ENCODE data around the gene UPF1.

UPF1 gene

GRCh38 chr19:18788529-18789421 lies 43.0 kb upstream of the UPF1 start:
- Mint-ChIP-seq H3K4me3 (peak overlapping the region; percentile 75), H3K27ac (no peak overlapping the region), H3K4me1 (peaks cover 34% of the 10 kb centered on the region), H3K36me3 (ENCODE audit: low read depth) (peaks cover 5% of the 10 kb centered on the region), H3K27me3 (ENCODE audit: low read depth, poor library complexity) (peaks cover 100% of the 10 kb centered on the region), H3K9me3 (peaks cover 14% of the 10 kb centered on the region)
- TF ChIP-seq, protein P1, sequence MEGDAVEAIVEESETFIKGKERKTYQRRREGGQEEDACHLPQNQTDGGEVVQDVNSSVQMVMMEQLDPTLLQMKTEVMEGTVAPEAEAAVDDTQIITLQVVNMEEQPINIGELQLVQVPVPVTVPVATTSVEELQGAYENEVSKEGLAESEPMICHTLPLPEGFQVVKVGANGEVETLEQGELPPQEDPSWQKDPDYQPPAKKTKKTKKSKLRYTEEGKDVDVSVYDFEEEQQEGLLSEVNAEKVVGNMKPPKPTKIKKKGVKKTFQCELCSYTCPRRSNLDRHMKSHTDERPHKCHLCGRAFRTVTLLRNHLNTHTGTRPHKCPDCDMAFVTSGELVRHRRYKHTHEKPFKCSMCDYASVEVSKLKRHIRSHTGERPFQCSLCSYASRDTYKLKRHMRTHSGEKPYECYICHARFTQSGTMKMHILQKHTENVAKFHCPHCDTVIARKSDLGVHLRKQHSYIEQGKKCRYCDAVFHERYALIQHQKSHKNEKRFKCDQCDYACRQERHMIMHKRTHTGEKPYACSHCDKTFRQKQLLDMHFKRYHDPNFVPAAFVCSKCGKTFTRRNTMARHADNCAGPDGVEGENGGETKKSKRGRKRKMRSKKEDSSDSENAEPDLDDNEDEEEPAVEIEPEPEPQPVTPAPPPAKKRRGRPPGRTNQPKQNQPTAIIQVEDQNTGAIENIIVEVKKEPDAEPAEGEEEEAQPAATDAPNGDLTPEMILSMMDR (IDR thresholded peaks at IDR 0.05) = no peak
- DNase-seq = peak; percentile 35

GRCh38 chr19:18789422-18789869 lies 42.3 kb upstream of the UPF1 start:
- Mint-ChIP-seq H3K36me3 (ENCODE audit: low read depth) (peaks cover 5% of the 10 kb centered on the region), H3K9me3 (peaks cover 14% of the 10 kb centered on the region), H3K4me3 (peak overlapping the region; percentile 75), H3K27ac (no peak overlapping the region), H3K4me1 (peaks cover 31% of the 10 kb centered on the region), H3K27me3 (ENCODE audit: low read depth, poor library complexity) (peaks cover 100% of the 10 kb centered on the region)
- TF ChIP-seq, protein P1 (IDR thresholded peaks at IDR 0.05) = no peak
- no peak for DNase-seq

DNA sequence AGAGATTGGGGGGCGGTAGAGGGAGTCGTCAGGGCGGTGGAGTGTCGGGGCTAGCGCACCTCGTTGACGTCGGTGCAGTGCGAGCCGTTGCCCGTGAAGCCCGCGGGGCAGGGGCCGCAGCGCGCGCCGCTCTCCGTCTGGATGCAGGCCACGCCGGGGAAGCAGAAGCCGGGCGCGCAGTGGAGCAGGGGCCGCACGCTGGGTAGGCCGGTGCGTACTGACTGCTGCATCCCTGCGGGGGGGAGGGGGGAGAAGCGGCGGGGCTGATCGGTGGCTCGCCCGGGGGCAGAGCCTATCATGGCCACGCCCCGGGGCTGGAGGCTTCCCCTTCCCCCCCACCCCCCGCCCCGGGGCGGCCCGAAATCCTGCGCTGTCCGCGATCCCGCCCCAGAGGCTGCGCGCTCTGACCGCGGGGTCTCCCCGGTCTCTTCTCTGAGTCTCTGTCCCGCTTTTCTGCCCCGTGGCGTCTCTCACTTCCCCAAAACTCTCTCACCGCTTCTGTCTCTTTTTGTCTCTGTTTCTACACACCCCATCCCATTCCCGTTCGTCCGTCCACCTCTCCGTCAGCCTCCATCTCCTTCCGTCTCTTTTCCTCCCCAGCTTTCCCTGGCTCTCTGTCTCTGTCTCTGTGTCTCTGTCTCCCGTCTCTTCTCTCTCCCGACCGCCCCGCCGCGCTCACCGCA lies 41.7 kb upstream of the UPF1 start:
- Mint-ChIP-seq H3K27ac (no peak overlapping the region), H3K4me3 (peak overlapping the region; percentile 76), H3K27me3 (ENCODE audit: low read depth, poor library complexity) (peaks cover 100% of the 10 kb centered on the region), H3K4me1 (peaks cover 29% of the 10 kb centered on the region), H3K9me3 (peaks cover 14% of the 10 kb centered on the region), H3K36me3 (ENCODE audit: low read depth) (peaks cover 5% of the 10 kb centered on the region)
- TF ChIP-seq, protein P1 (IDR thresholded peaks at IDR 0.05) = no peak
- DNase-seq = peak; percentile 72

DNA sequence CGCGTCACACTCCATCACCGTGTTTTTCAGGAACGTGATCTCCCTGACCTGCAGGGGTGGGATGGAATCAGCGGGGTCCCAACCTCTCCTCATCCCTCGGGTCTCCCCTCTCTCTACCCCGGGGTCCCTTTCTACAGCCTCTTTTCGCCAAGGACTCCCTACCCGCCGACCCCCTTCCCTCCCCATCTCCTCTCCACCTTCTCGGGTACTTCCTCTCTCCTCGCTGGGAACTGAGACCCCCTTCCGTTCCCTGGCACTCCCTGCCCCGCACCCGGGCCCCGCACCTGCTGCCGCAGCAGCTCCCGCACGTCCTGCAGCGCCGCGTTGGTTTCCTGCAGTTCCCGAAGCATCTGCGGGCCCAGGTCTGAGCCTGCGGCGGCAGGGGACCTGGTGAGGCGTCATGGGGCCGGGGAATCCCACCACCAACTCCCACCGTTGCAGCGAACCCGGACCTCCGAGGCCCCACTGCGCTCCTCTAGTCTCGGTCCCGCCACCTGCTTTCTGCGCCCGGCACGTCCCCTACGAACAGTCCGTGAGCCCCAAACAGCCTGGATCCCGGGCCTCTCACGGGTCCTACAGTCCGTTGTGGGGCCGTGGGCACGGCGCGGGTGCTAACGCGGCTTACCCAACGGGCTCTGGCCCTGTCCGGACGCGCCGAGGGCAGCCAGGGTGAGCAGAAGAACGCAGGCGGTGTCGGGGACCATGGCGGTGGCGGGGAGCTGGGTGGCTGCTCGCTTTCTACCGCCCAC lies 41.0 kb upstream of the UPF1 start, which contains the start of gene COMP:
Gene COMP, minus strand, starts transcription at position 740 of the 749 bp plus-strand sequence. Its CDS starts 36 bp downstream, at position 704.
- TF ChIP-seq, protein P1 (IDR thresholded peaks at IDR 0.05) = no peak
- DNase-seq = peak; percentile 30
- peaks cover 100% of the 10 kb centered on the region for H3K27me3 Mint-ChIP-seq (ENCODE audit: low read depth, poor library complexity)
- no peak within 1 kb of the TSS for H3K27ac Mint-ChIP-seq
- H3K4me3 Mint-ChIP-seq = peak within 1 kb of the TSS; percentile 76
- H3K36me3 Mint-ChIP-seq (ENCODE audit: low read depth) = peaks cover 5% of the 10 kb centered on the region
- peaks cover 24% of the 10 kb centered on the region for H3K4me1 Mint-ChIP-seq
- H3K9me3 Mint-ChIP-seq = peaks cover 14% of the 10 kb centered on the region

DNA sequence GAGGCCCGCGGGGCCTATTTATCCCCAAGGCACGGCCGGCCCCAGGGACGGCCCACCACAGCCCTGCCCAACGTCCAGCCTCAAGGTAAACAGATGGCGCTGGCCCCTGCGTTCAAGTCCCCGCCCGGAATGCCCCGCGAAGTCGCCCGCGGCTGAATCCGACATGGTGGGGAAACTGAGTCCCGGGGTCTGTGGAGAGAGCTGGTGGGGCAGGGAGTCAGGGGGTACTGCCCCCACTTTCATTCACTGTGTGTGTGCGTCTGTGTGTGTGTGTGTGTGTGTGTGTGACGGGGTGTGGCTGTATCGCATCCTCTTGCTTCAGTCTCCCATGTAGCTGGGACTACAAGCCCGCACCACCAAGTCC lies 40.5 kb upstream of the UPF1 start:
- no peak for DNase-seq
- H3K27me3 Mint-ChIP-seq (ENCODE audit: low read depth, poor library complexity) = peaks cover 100% of the 10 kb centered on the region
- H3K36me3 Mint-ChIP-seq (ENCODE audit: low read depth) = peaks cover 5% of the 10 kb centered on the region
- peaks cover 19% of the 10 kb centered on the region for H3K4me1 Mint-ChIP-seq
- H3K27ac Mint-ChIP-seq = no peak overlapping the region
- H3K9me3 Mint-ChIP-seq = peaks cover 10% of the 10 kb centered on the region
- no peak overlapping the region for H3K4me3 Mint-ChIP-seq
- TF ChIP-seq, protein P1 (IDR thresholded peaks at IDR 0.05) = no peak

Measured in nephron progenitor cell (in vitro differentiated cells).